ENCODE results near the gene TMEM89. TPM values are rescaled to one million over a fixed set of nuclear protein-coding genes. Genes with fewer than 3 reads are reported as not detected.

The TMEM89 gene
- total RNA-seq, 1 experiment from 2014 or later: 0.74 TPM

DNA sequence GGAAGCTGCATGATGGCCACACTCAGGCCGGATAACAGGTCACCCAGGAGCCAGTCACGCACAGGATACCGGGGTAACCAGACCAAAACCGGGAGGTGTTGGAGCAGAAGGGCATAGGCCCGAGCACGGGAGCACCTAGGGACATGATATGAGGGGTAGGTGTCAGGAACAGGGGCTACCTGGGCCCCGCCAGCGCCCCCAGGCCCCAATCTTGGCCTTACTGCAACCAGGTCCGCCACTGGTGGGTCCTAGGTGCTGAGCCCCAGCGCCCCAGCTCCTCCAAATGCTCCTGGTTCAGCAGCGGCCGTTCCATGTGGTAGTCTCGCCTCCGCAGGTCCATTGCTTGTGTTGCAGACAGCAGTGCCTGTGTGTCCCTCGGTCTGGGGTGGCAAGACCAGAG lies 11.7 kb upstream of the TMEM89 start:
- H3K4me1 ChIP-seq (ENCODE audit: insufficient read depth, low read length): peaks cover 2% of the 10 kb centered on the region
- Mint-ChIP-seq H3K36me3 (ENCODE audit: insufficient read depth in 1 of 3, low read depth in 3 of 3) (peaks cover 27 to 61% (median 60%) of the 10 kb centered on the region in 3 experiments; a peak in 6 of 7 replicates), H3K27ac (no peak overlapping the region), H3K4me1 (peaks cover 28 to 31% of the 10 kb centered on the region in 2 experiments), H3K4me3 (peak overlapping the region; percentile 79 to 90; a peak in 2 of 5 replicates), H3K27me3 (ENCODE audit: low read depth) (no peaks in the 10 kb centered on the region; the same call in 1 of the 2 replicates), H3K9me3 (no peaks in the 10 kb centered on the region)
- H2AFZ ChIP-seq (ENCODE audit: low read length): no peak overlapping the region
- no peak overlapping the region for H3K18ac ChIP-seq (ENCODE audit: insufficient read length, low read depth, low read length)
- no peak overlapping the region for H3K4ac ChIP-seq (ENCODE audit: low read depth, low read length)
- no peak overlapping the region for H4K91ac ChIP-seq (ENCODE audit: insufficient read length, low read depth, low read length)
- H4K20me1 ChIP-seq (ENCODE audit: control insufficient read depth, insufficient read depth, insufficient read length): peaks cover 2% of the 10 kb centered on the region
- no peak overlapping the region for H3K4me2 ChIP-seq (ENCODE audit: insufficient read depth, insufficient read length, low read length)
- H3K27ac ChIP-seq (ENCODE audit: insufficient read length, low read depth, low read length): no peak overlapping the region
- DNase-seq: no peak
- H4K8ac ChIP-seq (replicated peaks; ENCODE audit: insufficient read length, low read depth, low read length): no peak overlapping the region
- no peak overlapping the region for H3T11ph ChIP-seq (ENCODE audit: low read length)
- H3K9ac ChIP-seq (ENCODE audit: extremely low read depth, insufficient read length, low read length): no peak overlapping the region
- H2BK15ac ChIP-seq (ENCODE audit: low read depth, low read length): no peak overlapping the region
- no peak overlapping the region for H2AK5ac ChIP-seq (ENCODE audit: insufficient read length, low read length)
- H3K23ac ChIP-seq (ENCODE audit: insufficient read length, low read depth, low read length): no peak overlapping the region
- H2BK12ac ChIP-seq (ENCODE audit: insufficient read length, low read depth, low read length): no peak overlapping the region
- no peak overlapping the region for H2BK20ac ChIP-seq (ENCODE audit: low read depth, low read length, poor library complexity, severe bottlenecking)
- no CpG with 5 or more reads among the region's 15 CpGs for WGBS (ENCODE audit: extremely low coverage, insufficient read length, low lambda C conversion rate)
- TF ChIP-seq, protein P1, sequence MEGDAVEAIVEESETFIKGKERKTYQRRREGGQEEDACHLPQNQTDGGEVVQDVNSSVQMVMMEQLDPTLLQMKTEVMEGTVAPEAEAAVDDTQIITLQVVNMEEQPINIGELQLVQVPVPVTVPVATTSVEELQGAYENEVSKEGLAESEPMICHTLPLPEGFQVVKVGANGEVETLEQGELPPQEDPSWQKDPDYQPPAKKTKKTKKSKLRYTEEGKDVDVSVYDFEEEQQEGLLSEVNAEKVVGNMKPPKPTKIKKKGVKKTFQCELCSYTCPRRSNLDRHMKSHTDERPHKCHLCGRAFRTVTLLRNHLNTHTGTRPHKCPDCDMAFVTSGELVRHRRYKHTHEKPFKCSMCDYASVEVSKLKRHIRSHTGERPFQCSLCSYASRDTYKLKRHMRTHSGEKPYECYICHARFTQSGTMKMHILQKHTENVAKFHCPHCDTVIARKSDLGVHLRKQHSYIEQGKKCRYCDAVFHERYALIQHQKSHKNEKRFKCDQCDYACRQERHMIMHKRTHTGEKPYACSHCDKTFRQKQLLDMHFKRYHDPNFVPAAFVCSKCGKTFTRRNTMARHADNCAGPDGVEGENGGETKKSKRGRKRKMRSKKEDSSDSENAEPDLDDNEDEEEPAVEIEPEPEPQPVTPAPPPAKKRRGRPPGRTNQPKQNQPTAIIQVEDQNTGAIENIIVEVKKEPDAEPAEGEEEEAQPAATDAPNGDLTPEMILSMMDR (conservative IDR thresholded peaks at IDR 0.05): no peak
- no peak overlapping the region for H3K56ac ChIP-seq (ENCODE audit: insufficient read length, low read depth, low read length)
- no peaks in the 10 kb centered on the region for H3K79me2 ChIP-seq (ENCODE audit: insufficient read depth, low read length)
- no peak overlapping the region for H2BK120ac ChIP-seq (ENCODE audit: low read depth, low read length, poor library complexity, severe bottlenecking)
- no peak overlapping the region for H4K5ac ChIP-seq (ENCODE audit: insufficient read length, low read depth, low read length)
- H3K79me1 ChIP-seq (ENCODE audit: insufficient read depth, low read depth, low read length, poor library complexity, severe bottlenecking): no peaks in the 10 kb centered on the region
- H2BK5ac ChIP-seq (ENCODE audit: insufficient read length, low read length): no peak overlapping the region
- H3K14ac ChIP-seq (ENCODE audit: insufficient read depth, low read length): no peak overlapping the region; the same call in 1 of the 2 replicates
- H3K23me2 ChIP-seq (ENCODE audit: insufficient read length, low read depth, low read length, poor library complexity, severe bottlenecking): peaks cover 6% of the 10 kb centered on the region
- H3K27me3 ChIP-seq (ENCODE audit: insufficient read depth, low read length): no peaks in the 10 kb centered on the region
- no peaks in the 10 kb centered on the region for H3K9me3 ChIP-seq (ENCODE audit: control insufficient read depth, low read depth, low read length)

All from H9 (cell line).